Lung (tissue), 12 donors: ENCODE results near the gene RAB3A. TPM values are rescaled to one million over a fixed set of nuclear protein-coding genes. Genes with fewer than 3 reads are reported as not detected.

Source experiments
- ATAC-seq: fragments of 200-7000 bp; cut with Tn5 transposase; one replicate; pipeline ENCODE4 v1.9.1; 2020; ENCODE audit warnings: moderate number of reproducible peaks; ENCODE audit not compliant: insufficient read depth, low FRiP score
- DNase-seq, 3 donors: peaks; one replicate each; pipeline ENCODE4 v3.0.0-alpha.2; 2013 to 2017
- H3K27ac ChIP-seq, 2 donors: one replicate each; pipeline ENCODE4 v1.5.1; 2013; ENCODE audit warnings: mild to moderate bottlenecking in 2 of 2, moderate library complexity in 2 of 2, control low read depth in 1 of 2, inconsistent platforms in 1 of 2, low read depth in 1 of 2, low read length in 1 of 2
- H3K27me3 ChIP-seq, 3 donors: one replicate each; pipeline ENCODE4 v1.5.1; 2013; ENCODE audit warnings: low read length in 2 of 3; ENCODE audit not compliant: control insufficient read depth in 3 of 3, insufficient read depth in 3 of 3
- H3K36me3 ChIP-seq, 4 donors: one replicate each; pipeline ENCODE4 v1.5.1; 2013; ENCODE audit warnings: low read length in 4 of 4, mild to moderate bottlenecking in 1 of 4, moderate library complexity in 1 of 4; ENCODE audit not compliant: control insufficient read depth in 4 of 4, insufficient read depth in 4 of 4
- H3K4me1 ChIP-seq, 5 donors: one replicate each; pipeline ENCODE4 v1.5.1; 2013; ENCODE audit warnings: low read length in 5 of 5, mild to moderate bottlenecking in 2 of 5, moderate library complexity in 1 of 5; ENCODE audit not compliant: control insufficient read depth in 5 of 5, insufficient read depth in 5 of 5
- H3K4me3 ChIP-seq: one replicate; pipeline ENCODE4 v1.5.1; 2013; ENCODE audit warnings: mild to moderate bottlenecking, control low read depth, moderate library complexity
- H3K9ac ChIP-seq, 2 donors: one replicate each; pipeline ENCODE4 v1.5.1; 2013; ENCODE audit warnings: low read length in 2 of 2, control low read depth in 1 of 2; ENCODE audit not compliant: insufficient read depth in 1 of 2
- H3K9me3 ChIP-seq, 4 donors: one replicate each; pipeline ENCODE4 v1.5.1; 2013; ENCODE audit warnings: low read length in 3 of 4, mild to moderate bottlenecking in 1 of 4, moderate library complexity in 1 of 4; ENCODE audit not compliant: control insufficient read depth in 4 of 4, insufficient read depth in 3 of 4
- WGBS, 2 donors: extraction: QIAGEN DNeasy Blood & Tissue Kit; methylation state at CpG; one replicate each; pipeline ENCODE4 v1.1.7; 2013; 5-methylcytosine and 5-hydroxymethylcytosine counted together
- polyA plus RNA-seq, 2 donors: library from polyadenylated mRNA; stranded (reverse); fragments of 200-250 nt; gene quantifications; one replicate each; pipeline ENCODE4 v1.2.1, GENCODE V29; 2013
- total RNA-seq, 2 donors: library from RNA; depleted of rRNA in 1 of 2; stranded (reverse); fragments of >200 nt in 1 of 2; gene quantifications; one replicate each; pipeline ENCODE4 v1.2.1, GENCODE V29; 2014 to 2021
- TF ChIP-seq, protein P1 (sequence below): IDR thresholded peaks from 2 replicates; pipeline ENCODE4 v1.5.1; 2012; ENCODE audit warnings: mild to moderate bottlenecking; ENCODE audit errors: control extremely low read depth, extremely low read depth
- donor health status: control.
- donor health status: control.
- donor health status: Bipolar disorder and iron deficiency.
- donor health status: healthy.
- donor health status: DM: yes; HTN: yes; CAD: no.

Gene RAB3A
- total and polyA plus RNA-seq, 4 donors = 1.1 to 6.7 (median 2.3) TPM

DNA sequence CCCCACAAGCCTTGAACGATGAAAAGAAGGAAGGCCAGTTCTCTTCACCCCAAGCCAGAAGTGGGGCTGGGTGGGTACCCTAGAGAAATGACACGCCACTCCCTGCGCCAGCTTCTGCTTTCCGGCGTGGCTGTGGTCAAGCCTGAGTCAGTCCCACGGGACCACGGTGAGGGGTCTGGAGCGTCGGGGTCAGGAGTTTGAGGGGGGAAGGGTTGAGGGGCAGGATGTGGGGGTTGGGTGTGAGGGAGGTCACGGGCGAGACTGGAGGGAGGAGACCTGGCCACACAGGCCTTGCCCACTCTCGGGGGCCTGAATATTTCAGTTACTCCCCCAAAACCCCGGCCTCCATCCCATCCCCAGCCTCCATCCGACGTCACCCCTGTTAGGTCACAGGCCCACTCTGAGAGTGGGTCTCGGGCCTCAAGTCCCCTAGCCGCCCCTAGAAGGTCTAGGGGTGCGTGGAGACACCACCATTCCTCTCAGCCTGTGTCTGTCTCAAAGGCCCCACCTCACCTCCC is 30.7 kb downstream of the RAB3A start:
- TF ChIP-seq, protein P1, sequence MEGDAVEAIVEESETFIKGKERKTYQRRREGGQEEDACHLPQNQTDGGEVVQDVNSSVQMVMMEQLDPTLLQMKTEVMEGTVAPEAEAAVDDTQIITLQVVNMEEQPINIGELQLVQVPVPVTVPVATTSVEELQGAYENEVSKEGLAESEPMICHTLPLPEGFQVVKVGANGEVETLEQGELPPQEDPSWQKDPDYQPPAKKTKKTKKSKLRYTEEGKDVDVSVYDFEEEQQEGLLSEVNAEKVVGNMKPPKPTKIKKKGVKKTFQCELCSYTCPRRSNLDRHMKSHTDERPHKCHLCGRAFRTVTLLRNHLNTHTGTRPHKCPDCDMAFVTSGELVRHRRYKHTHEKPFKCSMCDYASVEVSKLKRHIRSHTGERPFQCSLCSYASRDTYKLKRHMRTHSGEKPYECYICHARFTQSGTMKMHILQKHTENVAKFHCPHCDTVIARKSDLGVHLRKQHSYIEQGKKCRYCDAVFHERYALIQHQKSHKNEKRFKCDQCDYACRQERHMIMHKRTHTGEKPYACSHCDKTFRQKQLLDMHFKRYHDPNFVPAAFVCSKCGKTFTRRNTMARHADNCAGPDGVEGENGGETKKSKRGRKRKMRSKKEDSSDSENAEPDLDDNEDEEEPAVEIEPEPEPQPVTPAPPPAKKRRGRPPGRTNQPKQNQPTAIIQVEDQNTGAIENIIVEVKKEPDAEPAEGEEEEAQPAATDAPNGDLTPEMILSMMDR = no peak
- H3K27me3 ChIP-seq = peaks cover 0 to 2% (median 0%) of the 10 kb centered on the region in 3 donors
- H3K9ac ChIP-seq = no peak overlapping the region
- peak overlapping the region in 1 of 2 donors; percentile 86 for H3K27ac ChIP-seq
- H3K36me3 ChIP-seq = peaks cover 0 to 22% (median 1%) of the 10 kb centered on the region in 4 donors
- H3K4me3 ChIP-seq = no peak overlapping the region
- DNase-seq (no peak), ATAC-seq (peak; percentile 44)
- H3K4me1 ChIP-seq = peaks cover 0 to 8% (median 4%) of the 10 kb centered on the region in 5 donors
- no peaks in the 10 kb centered on the region for H3K9me3 ChIP-seq
- 30 to 51% methylated on average over 16 to 18 of the region's 18 CpGs for WGBS, 2 donors

DNA sequence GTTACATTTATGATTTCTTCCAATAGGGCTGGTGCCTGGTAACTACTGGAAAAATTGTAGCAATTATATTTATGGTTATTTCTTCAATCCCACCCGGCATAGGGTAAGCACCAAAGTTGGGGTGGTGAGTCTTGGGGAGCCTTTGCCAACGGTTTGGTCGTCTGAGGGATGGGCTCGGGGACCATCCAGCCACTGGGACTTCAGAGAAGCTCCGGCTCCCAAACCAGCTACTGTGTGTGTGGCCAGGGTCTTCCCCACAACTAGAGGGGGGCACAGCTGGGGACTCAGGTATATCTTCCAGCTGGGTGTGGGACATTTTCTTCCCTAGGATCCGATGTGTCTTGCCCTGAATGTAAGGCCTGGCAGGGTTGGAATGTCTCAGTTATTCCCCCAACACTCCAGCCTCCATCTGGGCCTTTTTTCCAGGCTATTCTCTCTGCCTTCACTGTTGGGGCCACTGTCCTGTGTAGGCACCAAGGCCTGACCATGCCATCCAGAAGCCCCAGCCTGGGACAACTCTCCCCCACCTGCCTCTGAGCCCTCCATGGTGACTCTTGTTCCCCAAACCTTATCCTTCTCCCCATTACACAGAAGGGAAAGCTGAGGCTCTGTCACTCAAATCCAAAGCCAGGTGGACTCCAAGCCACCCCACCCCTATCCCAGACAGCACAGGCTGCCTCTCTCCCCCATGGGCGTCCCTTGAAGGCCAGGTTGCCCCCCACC is 31.4 kb downstream of the RAB3A start:
- Histone ChIP-seq H3K4me3 (no peak overlapping the region), H3K27ac (peak overlapping the region in 1 of 2 donors; percentile 71), H3K9ac (no peak overlapping the region), H3K4me1 (peaks cover 0 to 8% (median 4%) of the 10 kb centered on the region in 5 donors), H3K27me3 (peaks cover 0 to 2% (median 0%) of the 10 kb centered on the region in 3 donors), H3K9me3 (no peaks in the 10 kb centered on the region), H3K36me3 (peaks cover 0 to 18% (median 1%) of the 10 kb centered on the region in 4 donors)
- 91 to 92% methylated on average over 7 of the region's 7 CpGs for WGBS, 2 donors
- DNase-seq (no peak), ATAC-seq (no peak)
- TF ChIP-seq, protein P1 = no peak

- H3K9me3 ChIP-seq = no peaks in the 10 kb centered on the region
- TF ChIP-seq, protein P1 = no peak
- 88 to 93% methylated on average over 8 of the region's 8 CpGs for WGBS, 2 donors
- peaks cover 0 to 8% (median 4%) of the 10 kb centered on the region in 5 donors for H3K4me1 ChIP-seq
- no peak for DNase-seq
- peaks cover 0 to 21% (median 2%) of the 10 kb centered on the region in 4 donors for H3K36me3 ChIP-seq
- no peak for ATAC-seq
- no peak overlapping the region for H3K4me3 ChIP-seq
- H3K27me3 ChIP-seq = peaks cover 0 to 2% (median 0%) of the 10 kb centered on the region in 3 donors
- no peak overlapping the region for H3K9ac ChIP-seq
- H3K27ac ChIP-seq = peak overlapping the region in 1 of 2 donors; percentile 71
Measured at GRCh38 chr19:18171605-18172327, 32.1 kb downstream of the RAB3A start.
